BE2C (cell line): ENCODE data around the gene ADAMTSL1.

Experiments used
- DNase-seq: peaks from one replicate; pipeline ENCODE4 v3.0.0-alpha.2; 2020
- H3K27me3 ChIP-seq: fragments of 250-450 bp; sonication (Bioruptor Pico); 2 replicates; pipeline ENCODE4 v1.5.1; 2020; ENCODE audit warnings: mild to moderate bottlenecking
- H3K36me3 ChIP-seq: fragments of 250-450 bp; sonication (Bioruptor Pico); 2 replicates; pipeline ENCODE4 v1.5.1; 2020; ENCODE audit warnings: mild to moderate bottlenecking
- H3K4me1 ChIP-seq: fragments of 250-450 bp; sonication (Bioruptor Pico); 2 replicates; pipeline ENCODE4 v1.5.1; 2020
- H3K4me3 ChIP-seq: 2 replicates; pipeline ENCODE4 v1.5.1; 2011; ENCODE audit warnings: low read depth, low read length
- H3K9me3 ChIP-seq: fragments of 250-450 bp; sonication (Bioruptor Pico); 2 replicates; pipeline ENCODE4 v1.5.1; 2020
- TF ChIP-seq, protein P1 (sequence below): IDR thresholded peaks from 2 replicates; pipeline ENCODE4 v1.5.1; 2012; ENCODE audit warnings: mild to moderate bottlenecking, low read depth, low read length

Gene ADAMTSL1

DNA sequence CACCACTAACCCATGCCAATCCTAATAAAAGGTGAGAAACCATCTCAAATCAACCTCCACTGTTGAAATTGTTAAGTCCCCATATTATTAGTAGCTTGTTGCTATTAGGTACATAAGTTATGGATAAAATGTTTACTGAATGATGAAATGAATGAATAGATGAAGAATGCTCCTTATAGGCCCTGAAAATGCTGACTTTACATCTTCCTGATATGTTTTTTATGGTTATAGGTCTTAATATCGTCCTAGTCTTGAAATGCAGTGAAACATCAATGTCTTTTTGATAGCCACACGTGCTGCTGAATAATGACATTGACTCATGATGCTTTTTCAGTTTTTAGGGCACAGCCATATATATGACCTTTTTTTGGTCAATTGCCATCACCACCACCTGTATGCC is 281.3 kb downstream of the ADAMTSL1 start:
- no peak overlapping the region for H3K4me3 ChIP-seq
- no peaks in the 10 kb centered on the region for H3K36me3 ChIP-seq
- H3K27me3 ChIP-seq: no peaks in the 10 kb centered on the region
- DNase-seq: no peak
- no peaks in the 10 kb centered on the region for H3K4me1 ChIP-seq
- TF ChIP-seq, protein P1, sequence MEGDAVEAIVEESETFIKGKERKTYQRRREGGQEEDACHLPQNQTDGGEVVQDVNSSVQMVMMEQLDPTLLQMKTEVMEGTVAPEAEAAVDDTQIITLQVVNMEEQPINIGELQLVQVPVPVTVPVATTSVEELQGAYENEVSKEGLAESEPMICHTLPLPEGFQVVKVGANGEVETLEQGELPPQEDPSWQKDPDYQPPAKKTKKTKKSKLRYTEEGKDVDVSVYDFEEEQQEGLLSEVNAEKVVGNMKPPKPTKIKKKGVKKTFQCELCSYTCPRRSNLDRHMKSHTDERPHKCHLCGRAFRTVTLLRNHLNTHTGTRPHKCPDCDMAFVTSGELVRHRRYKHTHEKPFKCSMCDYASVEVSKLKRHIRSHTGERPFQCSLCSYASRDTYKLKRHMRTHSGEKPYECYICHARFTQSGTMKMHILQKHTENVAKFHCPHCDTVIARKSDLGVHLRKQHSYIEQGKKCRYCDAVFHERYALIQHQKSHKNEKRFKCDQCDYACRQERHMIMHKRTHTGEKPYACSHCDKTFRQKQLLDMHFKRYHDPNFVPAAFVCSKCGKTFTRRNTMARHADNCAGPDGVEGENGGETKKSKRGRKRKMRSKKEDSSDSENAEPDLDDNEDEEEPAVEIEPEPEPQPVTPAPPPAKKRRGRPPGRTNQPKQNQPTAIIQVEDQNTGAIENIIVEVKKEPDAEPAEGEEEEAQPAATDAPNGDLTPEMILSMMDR: no peak
- no peaks in the 10 kb centered on the region for H3K9me3 ChIP-seq

- DNase-seq: no peak
- TF ChIP-seq, protein P1: no peak
- no peaks in the 10 kb centered on the region for H3K27me3 ChIP-seq
- H3K36me3 ChIP-seq: no peaks in the 10 kb centered on the region
- no peaks in the 10 kb centered on the region for H3K9me3 ChIP-seq
- H3K4me3 ChIP-seq: no peak overlapping the region
- H3K4me1 ChIP-seq: no peaks in the 10 kb centered on the region
Measured at GRCh38 chr9:18756712-18757125, 282.8 kb downstream of the ADAMTSL1 start.

DNA sequence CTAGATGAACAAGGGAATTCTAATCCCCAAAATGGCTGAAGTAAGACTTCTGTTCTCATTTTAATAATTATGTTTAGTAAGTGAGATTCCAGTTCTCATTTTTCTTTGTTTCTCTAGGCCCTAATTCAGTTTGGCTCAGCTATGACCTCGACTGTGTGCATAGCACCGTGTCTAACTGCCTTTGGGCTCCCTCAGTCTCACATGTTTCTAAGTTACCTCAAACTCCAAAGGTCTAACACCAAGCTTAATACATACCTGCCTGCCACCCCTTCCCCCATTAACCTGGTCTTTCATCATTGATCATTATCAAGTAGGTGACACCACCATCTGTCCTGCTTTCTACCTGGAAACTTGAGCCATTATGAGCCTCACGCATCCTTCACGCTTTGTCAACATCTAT is 285.9 kb downstream of the ADAMTSL1 start:
- H3K4me3 ChIP-seq: no peak overlapping the region
- H3K9me3 ChIP-seq: no peaks in the 10 kb centered on the region
- no peaks in the 10 kb centered on the region for H3K36me3 ChIP-seq
- DNase-seq: no peak
- H3K27me3 ChIP-seq: no peaks in the 10 kb centered on the region
- no peaks in the 10 kb centered on the region for H3K4me1 ChIP-seq
- TF ChIP-seq, protein P1: no peak

- DNase-seq: no peak
- Histone ChIP-seq H3K4me1 (no peaks in the 10 kb centered on the region), H3K27me3 (no peaks in the 10 kb centered on the region), H3K4me3 (no peak overlapping the region), H3K36me3 (no peaks in the 10 kb centered on the region), H3K9me3 (no peaks in the 10 kb centered on the region)
- TF ChIP-seq, protein P1: no peak
Measured at GRCh38 chr9:18761742-18762300, 287.9 kb downstream of the ADAMTSL1 start.

DNA sequence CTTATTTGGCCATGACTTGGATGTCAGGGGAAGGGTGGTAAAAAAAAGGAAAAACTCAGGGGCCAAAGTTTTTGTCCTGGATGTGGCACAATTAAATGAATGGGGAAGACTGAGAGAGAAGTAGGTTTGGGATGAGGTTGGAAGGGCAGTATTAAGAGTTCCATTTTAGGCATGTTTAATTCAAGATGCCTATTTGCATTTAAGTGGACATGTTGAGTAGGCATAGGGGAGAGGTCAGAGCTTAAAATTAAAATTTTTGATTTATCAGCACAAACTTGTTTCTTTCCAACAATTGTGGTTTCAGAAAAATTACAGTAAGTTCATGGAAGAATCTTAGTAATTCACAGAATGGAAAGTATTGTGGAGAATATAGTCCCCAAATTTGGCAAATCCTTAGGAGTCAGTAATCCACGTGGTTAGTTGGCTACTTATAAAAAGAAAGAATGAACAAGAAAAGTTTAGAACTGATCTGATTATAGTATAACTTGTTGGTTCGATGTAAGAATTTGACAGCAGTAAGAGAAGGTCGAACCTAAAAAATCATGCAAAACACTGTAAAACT is 293.1 kb downstream of the ADAMTSL1 start:
- H3K4me1 ChIP-seq: no peaks in the 10 kb centered on the region
- peaks cover 21% of the 10 kb centered on the region; the same call in 1 of the 2 replicates for H3K27me3 ChIP-seq
- TF ChIP-seq, protein P1: no peak
- no peaks in the 10 kb centered on the region for H3K36me3 ChIP-seq
- DNase-seq: no peak
- H3K4me3 ChIP-seq: no peak overlapping the region
- H3K9me3 ChIP-seq: no peaks in the 10 kb centered on the region

DNA sequence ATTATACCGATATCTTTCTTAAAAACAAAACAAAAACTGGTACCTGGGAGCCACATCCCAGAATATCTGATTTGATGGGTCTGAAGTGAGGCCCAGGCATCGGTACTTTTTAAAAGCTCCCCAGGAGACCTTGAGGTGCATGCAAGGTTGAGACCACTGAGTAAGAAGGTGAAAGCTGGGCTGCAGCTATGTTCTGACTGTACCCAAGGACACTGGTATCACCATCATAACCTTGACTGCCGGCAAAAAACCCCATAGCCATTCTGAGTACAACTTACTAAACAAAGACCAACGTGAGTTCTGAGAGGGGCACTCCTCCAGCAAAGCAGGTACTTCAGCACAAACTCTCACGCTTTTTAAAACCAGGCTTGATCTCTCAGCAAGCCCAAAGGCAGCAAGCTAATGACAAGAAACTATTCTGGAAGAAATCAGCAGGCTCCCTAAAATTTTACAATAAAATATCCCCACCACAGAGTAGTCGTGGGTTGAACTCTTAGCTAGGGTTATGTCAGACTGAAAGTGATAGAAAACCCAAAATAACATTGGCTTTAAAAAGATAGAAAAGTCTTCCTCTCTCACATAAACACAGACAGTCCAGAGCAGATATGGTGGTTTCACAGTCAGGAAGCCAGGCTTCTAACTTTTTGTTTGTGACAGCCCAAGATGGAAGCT is 295.1 kb downstream of the ADAMTSL1 start:
- H3K9me3 ChIP-seq: no peaks in the 10 kb centered on the region
- TF ChIP-seq, protein P1: no peak
- no peak for DNase-seq
- H3K4me3 ChIP-seq: no peak overlapping the region
- peaks cover 21% of the 10 kb centered on the region; the same call in 1 of the 2 replicates for H3K27me3 ChIP-seq
- no peaks in the 10 kb centered on the region for H3K4me1 ChIP-seq
- no peaks in the 10 kb centered on the region for H3K36me3 ChIP-seq
